Stimulated activated CD4-positive, alpha-beta T cell treated with anti-CD3 and anti-CD28 coated beads, Interleukin-15, amount 100 ng/mL, for 24 hours (primary cell): ENCODE measurements around the gene MTARC2.

ENCODE experiments used
- DNase-seq: peaks from one replicate; pipeline ENCODE4 v3.0.0-alpha.2; 2020

The MTARC2 gene

GRCh38 chr1:220770245-220770913 is 22.3 kb downstream of the MTARC2 start:
- no peak for DNase-seq

GRCh38 chr1:220772846-220773245 is 24.7 kb downstream of the MTARC2 start:
- no peak for DNase-seq

- peak; percentile 56 for DNase-seq
These were observed 27.2 kb downstream of the MTARC2 start for GRCh38 chr1:220775240-220775853.

GRCh38 chr1:220776254-220776653 is 28.1 kb downstream of the MTARC2 start:
- no peak for DNase-seq

- peak; percentile 83 for DNase-seq
These were observed 28.7 kb downstream of the MTARC2 start for GRCh38 chr1:220776720-220777326.

- DNase-seq = no peak
These were observed 35.3 kb downstream of the MTARC2 start for GRCh38 chr1:220783453-220783852.

GRCh38 chr1:220784751-220785150 is 36.6 kb downstream of the MTARC2 start:
- DNase-seq = no peak

GRCh38 chr1:220785166-220786056 is 37.3 kb downstream of the MTARC2 start:
- DNase-seq = no peak

GRCh38 chr1:220786057-220786336 is 37.9 kb downstream of the MTARC2 start:
- DNase-seq = peak; percentile 7

GRCh38 chr1:220786337-220787068 is 38.4 kb downstream of the MTARC2 start, which contains the start of gene MTARC1:
Gene MTARC1 (plus strand): TSS chr1:220786913. CDS start chr1:220786945, 32 bp downstream.
- DNase-seq = peak; percentile 16

GRCh38 chr1:220787069-220787619 is 39.0 kb downstream of the MTARC2 start:
- peak; percentile 18 for DNase-seq

GRCh38 chr1:220788900-220789299 is 40.8 kb downstream of the MTARC2 start:
- DNase-seq = no peak

- DNase-seq = no peak
These were observed 41.5 kb downstream of the MTARC2 start for GRCh38 chr1:220789532-220790147.

- no peak for DNase-seq
These were observed 43.2 kb downstream of the MTARC2 start for GRCh38 chr1:220791285-220791684.

GRCh38 chr1:220791956-220792355 is 43.8 kb downstream of the MTARC2 start:
- DNase-seq = no peak

- DNase-seq = no peak
These were observed 48.4 kb downstream of the MTARC2 start for GRCh38 chr1:220796530-220796929.

- no peak for DNase-seq
These were observed 48.9 kb downstream of the MTARC2 start for GRCh38 chr1:220797044-220797443.

GRCh38 chr1:220797553-220797952 is 49.4 kb downstream of the MTARC2 start:
- DNase-seq = no peak

GRCh38 chr1:220798338-220798737 is 50.2 kb downstream of the MTARC2 start:
- no peak for DNase-seq

- no peak for DNase-seq
These were observed 52.1 kb downstream of the MTARC2 start for GRCh38 chr1:220800262-220800661.

- peak; percentile 40 for DNase-seq
These were observed 55.5 kb downstream of the MTARC2 start for GRCh38 chr1:220803401-220804201.
